Measurements from ENCODE around the gene UROS.

The UROS gene

GRCh38 chr10:125822878-125823662 is at the start of gene UROS, which contains the start of gene BCCIP:
Gene UROS, minus strand, starts transcription at chr10:125823258. Its CDS starts 6,759 bp downstream, at chr10:125816499.
Gene BCCIP, plus strand, starts transcription at chr10:125823546. Its CDS starts 12 bp downstream, at chr10:125823558.
- H3K4me1 Mint-ChIP-seq: peaks cover 42% of the 10 kb centered on the region
- ATAC-seq (peak; percentile 81), DNase-seq (peak; percentile 91)
- no peaks in the 10 kb centered on the region for H3K9me3 Mint-ChIP-seq
- peak within 1 kb of the TSS; percentile 79 for H3K27ac Mint-ChIP-seq
- peaks cover 14% of the 10 kb centered on the region for H3K36me3 Mint-ChIP-seq (ENCODE audit: low read depth)
- H3K27me3 Mint-ChIP-seq: no peaks in the 10 kb centered on the region
- H3K4me3 Mint-ChIP-seq: peak within 1 kb of the TSS; percentile 76

GRCh38 chr10:125871338-125871737 is 48.3 kb upstream of the UROS start:
- no peak for DNase-seq
- no peak overlapping the region for H3K4me3 Mint-ChIP-seq
- H3K27ac Mint-ChIP-seq: no peak overlapping the region
- H3K4me1 Mint-ChIP-seq: no peaks in the 10 kb centered on the region
- no peaks in the 10 kb centered on the region for H3K9me3 Mint-ChIP-seq
- ATAC-seq: no peak
- peaks cover 17% of the 10 kb centered on the region for H3K36me3 Mint-ChIP-seq (ENCODE audit: low read depth)
- H3K27me3 Mint-ChIP-seq: no peaks in the 10 kb centered on the region

GRCh38 chr10:125868372-125868975 is 45.4 kb upstream of the UROS start:
- DNase-seq (no peak), ATAC-seq (peak; percentile 40)
- Mint-ChIP-seq H3K27me3 (no peaks in the 10 kb centered on the region), H3K27ac (no peak overlapping the region), H3K9me3 (no peaks in the 10 kb centered on the region), H3K4me1 (no peaks in the 10 kb centered on the region), H3K36me3 (ENCODE audit: low read depth) (peaks cover 4% of the 10 kb centered on the region), H3K4me3 (no peak overlapping the region)

- Mint-ChIP-seq H3K9me3 (no peaks in the 10 kb centered on the region), H3K36me3 (ENCODE audit: low read depth) (peaks cover 4% of the 10 kb centered on the region), H3K27ac (no peak overlapping the region), H3K4me3 (no peak overlapping the region), H3K27me3 (no peaks in the 10 kb centered on the region), H3K4me1 (no peaks in the 10 kb centered on the region)
- DNase-seq: no peak
- no peak for ATAC-seq
Measured at GRCh38 chr10:125866421-125867029, 43.5 kb upstream of the UROS start.

GRCh38 chr10:125865120-125865519 is 42.1 kb upstream of the UROS start:
- Mint-ChIP-seq H3K4me1 (no peaks in the 10 kb centered on the region), H3K36me3 (ENCODE audit: low read depth) (peaks cover 4% of the 10 kb centered on the region), H3K9me3 (no peaks in the 10 kb centered on the region), H3K4me3 (no peak overlapping the region), H3K27ac (no peak overlapping the region), H3K27me3 (no peaks in the 10 kb centered on the region)
- no peak for ATAC-seq
- DNase-seq: no peak

- no peak overlapping the region for H3K4me3 Mint-ChIP-seq
- H3K4me1 Mint-ChIP-seq: no peaks in the 10 kb centered on the region
- H3K9me3 Mint-ChIP-seq: no peaks in the 10 kb centered on the region
- peaks cover 9% of the 10 kb centered on the region for H3K36me3 Mint-ChIP-seq (ENCODE audit: low read depth)
- no peaks in the 10 kb centered on the region for H3K27me3 Mint-ChIP-seq
- no peak for DNase-seq
- H3K27ac Mint-ChIP-seq: no peak overlapping the region
- ATAC-seq: no peak
Measured at GRCh38 chr10:125859128-125859817, 36.2 kb upstream of the UROS start.

- no peak for ATAC-seq
- Mint-ChIP-seq H3K36me3 (ENCODE audit: low read depth) (peaks cover 7% of the 10 kb centered on the region), H3K27ac (no peak overlapping the region), H3K27me3 (no peaks in the 10 kb centered on the region), H3K4me1 (no peaks in the 10 kb centered on the region), H3K4me3 (no peak overlapping the region), H3K9me3 (no peaks in the 10 kb centered on the region)
- no peak for DNase-seq
Measured at GRCh38 chr10:125857185-125857760, 34.2 kb upstream of the UROS start.

- Mint-ChIP-seq H3K9me3 (no peaks in the 10 kb centered on the region), H3K27me3 (no peaks in the 10 kb centered on the region), H3K4me3 (no peak overlapping the region), H3K4me1 (no peaks in the 10 kb centered on the region), H3K27ac (no peak overlapping the region), H3K36me3 (ENCODE audit: low read depth) (peaks cover 18% of the 10 kb centered on the region)
- ATAC-seq: no peak
- DNase-seq: no peak
Measured at GRCh38 chr10:125852487-125852886, 29.4 kb upstream of the UROS start.

- no peaks in the 10 kb centered on the region for H3K27me3 Mint-ChIP-seq
- ATAC-seq: no peak
- no peaks in the 10 kb centered on the region for H3K4me1 Mint-ChIP-seq
- no peaks in the 10 kb centered on the region for H3K9me3 Mint-ChIP-seq
- no peak for DNase-seq
- peaks cover 25% of the 10 kb centered on the region for H3K36me3 Mint-ChIP-seq (ENCODE audit: low read depth)
- no peak overlapping the region for H3K4me3 Mint-ChIP-seq
- no peak overlapping the region for H3K27ac Mint-ChIP-seq
Measured at GRCh38 chr10:125850766-125851731, 28.0 kb upstream of the UROS start.

- no peak for ATAC-seq
- Mint-ChIP-seq H3K4me1 (no peaks in the 10 kb centered on the region), H3K9me3 (no peaks in the 10 kb centered on the region), H3K36me3 (ENCODE audit: low read depth) (peaks cover 22% of the 10 kb centered on the region), H3K27ac (no peak overlapping the region), H3K4me3 (no peak overlapping the region), H3K27me3 (no peaks in the 10 kb centered on the region)
- no peak for DNase-seq
Measured at GRCh38 chr10:125849448-125849847, 26.4 kb upstream of the UROS start.

- no peak overlapping the region for H3K4me3 Mint-ChIP-seq
- H3K9me3 Mint-ChIP-seq: no peaks in the 10 kb centered on the region
- H3K27ac Mint-ChIP-seq: no peak overlapping the region
- no peaks in the 10 kb centered on the region for H3K4me1 Mint-ChIP-seq
- no peak for ATAC-seq
- no peak for DNase-seq
- no peaks in the 10 kb centered on the region for H3K27me3 Mint-ChIP-seq
- H3K36me3 Mint-ChIP-seq (ENCODE audit: low read depth): peaks cover 20% of the 10 kb centered on the region
Measured at GRCh38 chr10:125848857-125849256, 25.8 kb upstream of the UROS start.

GRCh38 chr10:125848371-125848770 is 25.3 kb upstream of the UROS start:
- ATAC-seq (no peak), DNase-seq (no peak)
- no peaks in the 10 kb centered on the region for H3K27me3 Mint-ChIP-seq
- no peaks in the 10 kb centered on the region for H3K9me3 Mint-ChIP-seq
- peaks cover 20% of the 10 kb centered on the region for H3K36me3 Mint-ChIP-seq (ENCODE audit: low read depth)
- no peaks in the 10 kb centered on the region for H3K4me1 Mint-ChIP-seq
- H3K4me3 Mint-ChIP-seq: no peak overlapping the region
- no peak overlapping the region for H3K27ac Mint-ChIP-seq

- H3K27me3 Mint-ChIP-seq: no peaks in the 10 kb centered on the region
- peaks cover 17% of the 10 kb centered on the region for H3K36me3 Mint-ChIP-seq (ENCODE audit: low read depth)
- ATAC-seq (no peak), DNase-seq (no peak)
- no peak overlapping the region for H3K4me3 Mint-ChIP-seq
- no peaks in the 10 kb centered on the region for H3K9me3 Mint-ChIP-seq
- no peak overlapping the region for H3K27ac Mint-ChIP-seq
- H3K4me1 Mint-ChIP-seq: no peaks in the 10 kb centered on the region
Measured at GRCh38 chr10:125846894-125847293, 23.8 kb upstream of the UROS start.
